ENCODE data around the gene GBP6. TPM values are rescaled to one million over a fixed set of nuclear protein-coding genes. Genes with fewer than 3 reads are reported as not detected.

The GBP6 gene
- total and polyA plus RNA-seq, 4 donors, result 0.05 to 0.08 TPM; not detected in 2

- TF ChIP-seq, protein P1, sequence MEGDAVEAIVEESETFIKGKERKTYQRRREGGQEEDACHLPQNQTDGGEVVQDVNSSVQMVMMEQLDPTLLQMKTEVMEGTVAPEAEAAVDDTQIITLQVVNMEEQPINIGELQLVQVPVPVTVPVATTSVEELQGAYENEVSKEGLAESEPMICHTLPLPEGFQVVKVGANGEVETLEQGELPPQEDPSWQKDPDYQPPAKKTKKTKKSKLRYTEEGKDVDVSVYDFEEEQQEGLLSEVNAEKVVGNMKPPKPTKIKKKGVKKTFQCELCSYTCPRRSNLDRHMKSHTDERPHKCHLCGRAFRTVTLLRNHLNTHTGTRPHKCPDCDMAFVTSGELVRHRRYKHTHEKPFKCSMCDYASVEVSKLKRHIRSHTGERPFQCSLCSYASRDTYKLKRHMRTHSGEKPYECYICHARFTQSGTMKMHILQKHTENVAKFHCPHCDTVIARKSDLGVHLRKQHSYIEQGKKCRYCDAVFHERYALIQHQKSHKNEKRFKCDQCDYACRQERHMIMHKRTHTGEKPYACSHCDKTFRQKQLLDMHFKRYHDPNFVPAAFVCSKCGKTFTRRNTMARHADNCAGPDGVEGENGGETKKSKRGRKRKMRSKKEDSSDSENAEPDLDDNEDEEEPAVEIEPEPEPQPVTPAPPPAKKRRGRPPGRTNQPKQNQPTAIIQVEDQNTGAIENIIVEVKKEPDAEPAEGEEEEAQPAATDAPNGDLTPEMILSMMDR (IDR thresholded peaks at IDR 0.05; ENCODE audit: low read depth, low read length, missing input control), result no peak
- TF ChIP-seq, protein P2, sequence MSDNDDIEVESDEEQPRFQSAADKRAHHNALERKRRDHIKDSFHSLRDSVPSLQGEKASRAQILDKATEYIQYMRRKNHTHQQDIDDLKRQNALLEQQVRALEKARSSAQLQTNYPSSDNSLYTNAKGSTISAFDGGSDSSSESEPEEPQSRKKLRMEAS (IDR thresholded peaks at IDR 0.05), result no peak
Observed at GRCh38 chr1:89394851-89395250, 31.0 kb downstream of the GBP6 start (continued).

DNA sequence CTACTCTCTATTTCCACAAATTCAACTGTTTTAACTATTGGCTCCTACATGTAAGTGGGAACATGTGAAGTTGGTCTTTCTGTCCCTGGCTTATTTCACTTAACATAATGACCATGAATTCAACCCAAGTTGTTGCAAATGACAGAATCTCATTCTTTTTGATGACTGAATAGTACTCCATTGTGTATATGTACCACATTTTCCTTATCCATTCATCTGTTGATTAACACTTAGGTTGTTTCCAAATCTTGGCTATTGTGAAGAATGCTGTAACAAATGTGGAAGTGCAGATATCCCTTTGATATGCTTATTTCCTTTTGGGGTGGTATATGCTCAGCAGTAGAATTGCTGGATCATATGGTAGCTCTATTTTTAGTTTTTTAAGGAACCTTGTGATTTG, 33.0 kb downstream of the GBP6 start:
- no peaks in the 10 kb centered on the region for H3K27me3 ChIP-seq (ENCODE audit: control insufficient read depth in 4 of 4, insufficient read depth in 4 of 4, low read length in 3 of 4)
- no peak for DNase-seq (ENCODE audit: low spot score)
- no peak overlapping the region for H3K9ac ChIP-seq (ENCODE audit: low read depth in 1 of 2, low read length in 2 of 2)
- H3K9me3 ChIP-seq (ENCODE audit: control insufficient read depth in 4 of 4, low read length in 3 of 4), result no peaks in the 10 kb centered on the region
- H3K4me3 ChIP-seq (ENCODE audit: low read depth in 1 of 3, low read length in 3 of 3), result no peak overlapping the region
- no peaks in the 10 kb centered on the region for H3K4me1 ChIP-seq (ENCODE audit: control insufficient read depth in 4 of 4, insufficient read depth in 4 of 4, low read length in 3 of 4)
- TF ChIP-seq, protein P3, sequence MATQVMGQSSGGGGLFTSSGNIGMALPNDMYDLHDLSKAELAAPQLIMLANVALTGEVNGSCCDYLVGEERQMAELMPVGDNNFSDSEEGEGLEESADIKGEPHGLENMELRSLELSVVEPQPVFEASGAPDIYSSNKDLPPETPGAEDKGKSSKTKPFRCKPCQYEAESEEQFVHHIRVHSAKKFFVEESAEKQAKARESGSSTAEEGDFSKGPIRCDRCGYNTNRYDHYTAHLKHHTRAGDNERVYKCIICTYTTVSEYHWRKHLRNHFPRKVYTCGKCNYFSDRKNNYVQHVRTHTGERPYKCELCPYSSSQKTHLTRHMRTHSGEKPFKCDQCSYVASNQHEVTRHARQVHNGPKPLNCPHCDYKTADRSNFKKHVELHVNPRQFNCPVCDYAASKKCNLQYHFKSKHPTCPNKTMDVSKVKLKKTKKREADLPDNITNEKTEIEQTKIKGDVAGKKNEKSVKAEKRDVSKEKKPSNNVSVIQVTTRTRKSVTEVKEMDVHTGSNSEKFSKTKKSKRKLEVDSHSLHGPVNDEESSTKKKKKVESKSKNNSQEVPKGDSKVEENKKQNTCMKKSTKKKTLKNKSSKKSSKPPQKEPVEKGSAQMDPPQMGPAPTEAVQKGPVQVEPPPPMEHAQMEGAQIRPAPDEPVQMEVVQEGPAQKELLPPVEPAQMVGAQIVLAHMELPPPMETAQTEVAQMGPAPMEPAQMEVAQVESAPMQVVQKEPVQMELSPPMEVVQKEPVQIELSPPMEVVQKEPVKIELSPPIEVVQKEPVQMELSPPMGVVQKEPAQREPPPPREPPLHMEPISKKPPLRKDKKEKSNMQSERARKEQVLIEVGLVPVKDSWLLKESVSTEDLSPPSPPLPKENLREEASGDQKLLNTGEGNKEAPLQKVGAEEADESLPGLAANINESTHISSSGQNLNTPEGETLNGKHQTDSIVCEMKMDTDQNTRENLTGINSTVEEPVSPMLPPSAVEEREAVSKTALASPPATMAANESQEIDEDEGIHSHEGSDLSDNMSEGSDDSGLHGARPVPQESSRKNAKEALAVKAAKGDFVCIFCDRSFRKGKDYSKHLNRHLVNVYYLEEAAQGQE (IDR thresholded peaks at IDR 0.05), result no peak
- no peak for TF ChIP-seq YY1 (IDR thresholded peaks at IDR 0.05)
- no peak overlapping the region for H3K27ac ChIP-seq (ENCODE audit: low read depth in 1 of 2, low read length in 2 of 2)
- H3K36me3 ChIP-seq (ENCODE audit: control insufficient read depth in 4 of 4, insufficient read depth in 3 of 4, low read depth in 1 of 4, low read length in 3 of 4), result no peaks in the 10 kb centered on the region

DNA sequence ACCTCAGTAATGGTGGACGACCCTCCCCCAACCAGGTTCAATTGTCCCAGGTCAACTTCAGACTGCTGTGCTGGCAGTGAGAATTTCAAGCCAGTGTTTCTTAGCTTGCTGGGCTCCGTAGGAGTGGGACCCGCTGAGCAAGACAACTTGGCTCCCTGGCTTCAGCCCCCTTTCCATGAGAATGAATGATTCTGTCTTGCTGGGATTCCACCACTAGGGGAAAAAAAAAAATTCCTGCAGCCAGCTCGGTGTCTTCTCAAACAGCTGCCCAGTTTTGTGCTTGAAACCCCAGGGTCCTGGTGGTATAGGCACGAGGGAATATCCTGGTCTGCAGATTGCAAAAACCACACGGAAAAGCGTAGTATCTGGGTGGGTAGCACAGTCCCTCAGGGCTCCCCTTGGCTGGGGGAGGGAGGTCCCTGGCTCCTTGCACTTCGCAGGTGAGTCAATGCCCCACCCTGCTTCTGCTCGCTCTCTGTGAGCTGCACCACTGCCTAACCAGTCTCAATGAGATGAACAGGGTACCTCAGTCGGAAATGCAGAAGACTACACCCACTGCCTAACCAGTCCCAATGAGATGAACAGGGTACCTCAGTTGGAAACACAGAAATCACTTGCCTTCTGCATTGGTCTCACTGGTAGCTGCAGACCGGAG, 41.5 kb downstream of the GBP6 start:
- Histone ChIP-seq H3K9me3 (ENCODE audit: control insufficient read depth in 4 of 4, low read length in 3 of 4) (no peaks in the 10 kb centered on the region), H3K9ac (ENCODE audit: low read depth in 1 of 2, low read length in 2 of 2) (no peak overlapping the region), H3K27me3 (ENCODE audit: control insufficient read depth in 4 of 4, insufficient read depth in 4 of 4, low read length in 3 of 4) (no peaks in the 10 kb centered on the region), H3K4me3 (ENCODE audit: low read depth in 1 of 3, low read length in 3 of 3) (no peak overlapping the region), H3K4me1 (ENCODE audit: control insufficient read depth in 4 of 4, insufficient read depth in 4 of 4, low read length in 3 of 4) (peaks cover 0 to 11% (median 9%) of the 10 kb centered on the region in 4 donors), H3K36me3 (ENCODE audit: control insufficient read depth in 4 of 4, insufficient read depth in 3 of 4, low read depth in 1 of 4, low read length in 3 of 4) (no peaks in the 10 kb centered on the region), H3K27ac (ENCODE audit: low read depth in 1 of 2, low read length in 2 of 2) (no peak overlapping the region)
- 88% methylated on average over 11 of the region's 11 CpGs for WGBS
- TF ChIP-seq HNF4G (IDR thresholded peaks at IDR 0.05), result no peak
- no peak for TF ChIP-seq YY1 (IDR thresholded peaks at IDR 0.05)
- TF ChIP-seq TAF1 (conservative IDR thresholded peaks at IDR 0.05), result no peak
- TF ChIP-seq FOXA2 (IDR thresholded peaks at IDR 0.05), result no peak
- no peak for TF ChIP-seq GABPA (IDR thresholded peaks at IDR 0.05 in 1 of 2, conservative IDR thresholded peaks at IDR 0.05 in 1 of 2)
- TF ChIP-seq NR2F2 (IDR thresholded peaks at IDR 0.05), result no peak
- no peak for TF ChIP-seq SP1 (IDR thresholded peaks at IDR 0.05)
- TF ChIP-seq, protein P1 (IDR thresholded peaks at IDR 0.05; ENCODE audit: low read depth, low read length, missing input control), result no peak
- no peak for DNase-seq (ENCODE audit: low spot score)

All from liver (tissue), 9 donors.